HG03280 (cell line): ENCODE results near the gene MRPL24.
A peak's percentile ranks its signal among the peaks of the same experiment; 100 is the strongest.
"Not testable (repeated sequence)": the region's sequence is repeated elsewhere in the genome, so short reads cannot be mapped to it uniquely, and the experiment has no call there.

Experiments used
- ATAC-seq: cut with Tn5 transposase; IDR thresholded peaks from one replicate; pipeline ENCODE4 v1.9.1; 2021; ENCODE audit warnings: mild to moderate bottlenecking, moderate library complexity; ENCODE audit not compliant: unreplicated experiment

The MRPL24 gene

DNA sequence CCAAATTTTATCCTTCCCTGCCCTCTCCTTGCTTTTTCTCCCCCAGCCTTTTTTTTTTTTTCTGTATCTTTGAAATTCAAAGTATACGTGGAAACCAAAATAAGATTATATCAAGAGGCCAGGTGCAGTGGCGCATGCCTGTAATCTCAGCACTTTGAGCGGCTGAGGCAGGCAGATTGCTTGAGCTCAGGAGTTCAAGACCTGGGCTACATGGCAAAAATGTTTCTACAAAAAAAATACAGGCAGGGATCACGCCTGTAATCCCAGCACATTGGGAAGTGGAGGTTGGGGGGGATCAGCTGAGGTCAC lies 19.9 kb upstream of the MRPL24 start:
- ATAC-seq = no peak

DNA sequence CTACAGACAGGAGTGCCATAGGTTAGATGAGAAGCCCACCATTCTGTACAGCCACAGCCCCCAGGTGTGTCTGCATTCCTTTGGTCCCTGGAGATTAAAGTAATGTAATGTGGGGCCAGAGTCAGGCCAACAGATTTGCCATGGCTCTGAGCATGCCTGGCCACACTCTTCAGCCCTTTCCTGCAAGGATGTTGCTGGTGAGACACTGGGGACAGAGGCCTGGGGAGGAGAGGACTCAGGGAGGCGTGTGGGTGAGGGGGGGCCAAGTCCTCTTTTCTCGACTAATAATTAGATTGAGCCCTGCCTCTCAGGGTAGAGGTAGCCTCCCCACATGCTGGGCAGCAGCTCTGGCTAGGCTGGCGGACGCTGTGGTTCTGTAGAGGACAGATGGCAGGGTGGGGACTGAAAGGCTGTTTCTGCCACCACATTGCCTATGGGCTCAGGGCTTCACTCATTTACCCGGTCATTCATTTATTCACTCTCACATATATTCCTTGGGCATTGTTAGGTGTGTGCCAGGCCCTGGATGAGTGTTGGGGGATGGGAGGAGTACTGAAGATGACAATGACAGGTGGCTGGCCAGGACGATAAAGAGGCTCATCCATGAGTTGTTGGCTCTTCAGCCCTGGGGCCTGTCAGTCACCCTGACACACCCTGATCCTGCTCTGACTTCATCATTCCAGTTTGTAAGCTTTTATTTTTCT lies 19.4 kb upstream of the MRPL24 start:
- ATAC-seq = no peak

DNA sequence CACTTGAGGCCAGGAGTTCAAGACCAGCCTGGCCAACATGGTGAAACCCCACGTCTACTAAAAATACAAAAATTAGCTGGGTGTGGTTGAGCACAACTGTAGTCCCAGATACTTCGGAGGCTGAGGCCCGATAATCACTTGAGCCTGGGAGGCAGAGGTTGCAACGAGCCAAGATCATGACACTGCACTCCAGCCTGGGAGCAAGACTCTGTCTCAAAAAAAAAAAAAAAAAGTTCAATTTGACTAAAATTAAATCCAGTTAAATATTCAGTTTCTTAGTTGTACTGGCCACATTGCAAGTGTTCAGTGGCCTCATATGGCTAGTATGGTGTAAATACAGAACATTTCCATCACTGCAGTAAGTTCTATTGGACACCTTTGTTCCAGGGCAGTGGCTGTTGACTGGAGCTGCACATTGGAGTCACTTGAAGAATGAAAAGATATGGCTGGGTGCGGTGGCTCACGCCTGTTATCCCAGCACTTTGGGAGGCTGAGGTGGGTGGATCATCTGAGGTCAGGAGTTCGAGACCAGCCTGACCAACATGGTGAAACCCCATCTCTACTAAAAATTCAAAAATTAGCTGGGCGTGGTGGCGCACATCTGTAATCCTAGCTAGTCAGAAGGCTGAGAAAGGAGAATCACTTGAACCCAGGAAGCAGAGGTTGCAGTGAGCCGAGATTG lies 16.8 kb upstream of the MRPL24 start:
- ATAC-seq = not testable (repeated sequence)

DNA sequence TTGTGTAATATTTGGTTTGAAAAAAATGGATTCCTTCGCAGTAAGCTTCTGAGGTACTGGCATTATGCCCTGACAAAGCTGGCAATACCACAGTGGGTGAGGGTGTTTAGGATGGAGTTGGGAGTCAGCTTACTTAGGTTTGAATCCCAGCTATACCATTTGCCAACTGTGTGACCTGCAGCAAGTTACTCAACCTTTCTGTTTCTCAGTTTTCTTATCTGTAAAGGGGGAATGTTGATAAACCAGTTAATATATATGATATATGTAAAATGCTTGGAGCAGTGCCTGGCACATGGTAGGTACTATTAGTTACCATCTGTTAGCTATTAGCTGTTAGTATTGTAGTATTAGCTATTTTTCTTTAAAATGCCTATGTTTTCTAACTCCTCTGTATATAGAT lies 15.5 kb upstream of the MRPL24 start:
- no peak for ATAC-seq

DNA sequence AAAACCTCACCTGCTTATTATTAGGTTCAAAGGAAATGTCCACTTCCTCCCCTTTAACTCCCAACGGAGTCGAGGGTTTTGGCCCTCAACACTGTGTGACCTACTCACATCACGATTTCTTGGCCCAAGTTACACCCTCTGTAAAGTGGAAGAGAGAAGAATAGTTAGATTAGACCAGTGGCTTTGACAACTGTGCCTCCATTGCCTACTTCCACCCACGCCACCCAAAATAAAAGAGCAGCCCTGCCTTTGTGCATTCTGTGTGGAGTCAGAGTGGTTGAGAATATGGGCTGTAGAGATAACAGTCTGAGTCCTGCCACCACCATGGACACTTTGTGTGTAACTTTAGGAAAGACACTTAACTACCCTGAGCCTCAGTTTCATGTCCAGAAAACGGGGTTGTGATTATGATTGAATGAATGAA lies 14.7 kb upstream of the MRPL24 start:
- ATAC-seq = no peak

DNA sequence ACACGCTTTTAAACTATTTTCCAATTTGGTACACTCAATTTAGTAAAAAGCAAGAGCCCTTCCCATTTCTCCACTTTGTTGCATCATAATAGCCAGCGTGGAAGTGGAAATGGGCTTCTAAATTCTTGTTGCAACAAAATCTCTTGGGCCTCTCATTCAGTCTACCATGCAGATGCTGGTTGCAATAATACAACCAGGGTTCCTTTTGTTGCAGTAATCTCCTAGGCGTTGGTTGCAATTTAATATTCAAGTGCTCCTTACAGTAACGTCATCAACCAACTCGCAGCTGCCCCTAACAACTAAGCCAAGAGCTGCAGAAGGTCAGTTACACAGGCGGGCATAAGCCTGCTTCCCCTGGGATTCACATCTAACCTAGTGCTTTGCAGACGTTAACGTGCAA lies 13.3 kb upstream of the MRPL24 start:
- no peak for ATAC-seq

DNA sequence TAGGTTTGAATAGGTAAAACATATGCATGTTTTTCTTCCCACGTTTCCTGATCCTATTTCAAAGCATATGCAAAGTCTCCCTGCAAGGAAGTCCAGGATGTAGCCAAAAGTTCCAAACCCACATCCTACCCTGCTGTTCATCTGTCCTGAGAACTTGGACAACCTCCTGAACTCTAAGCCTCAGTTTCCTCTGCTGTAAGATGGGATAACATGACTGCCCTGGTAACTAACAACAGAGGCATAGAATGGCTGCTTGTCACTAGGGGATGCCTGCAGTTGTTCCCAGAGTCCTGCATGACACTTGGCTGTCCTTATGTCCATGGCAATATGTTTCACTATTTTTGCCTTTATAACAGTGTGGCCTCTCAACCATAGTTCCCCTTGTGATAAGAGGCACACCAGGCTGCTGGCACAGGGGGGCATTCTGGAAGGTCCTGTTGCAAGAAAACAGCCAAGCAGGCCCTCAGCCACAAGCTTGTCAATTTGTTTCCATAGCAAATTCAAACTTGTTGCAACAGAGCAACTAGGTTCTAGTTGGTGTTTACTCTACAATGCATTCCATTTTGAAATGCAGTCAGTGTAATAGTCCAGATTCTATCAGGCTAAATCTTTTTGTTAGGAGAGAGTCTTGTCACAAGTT lies 12.1 kb upstream of the MRPL24 start:
- no peak for ATAC-seq

DNA sequence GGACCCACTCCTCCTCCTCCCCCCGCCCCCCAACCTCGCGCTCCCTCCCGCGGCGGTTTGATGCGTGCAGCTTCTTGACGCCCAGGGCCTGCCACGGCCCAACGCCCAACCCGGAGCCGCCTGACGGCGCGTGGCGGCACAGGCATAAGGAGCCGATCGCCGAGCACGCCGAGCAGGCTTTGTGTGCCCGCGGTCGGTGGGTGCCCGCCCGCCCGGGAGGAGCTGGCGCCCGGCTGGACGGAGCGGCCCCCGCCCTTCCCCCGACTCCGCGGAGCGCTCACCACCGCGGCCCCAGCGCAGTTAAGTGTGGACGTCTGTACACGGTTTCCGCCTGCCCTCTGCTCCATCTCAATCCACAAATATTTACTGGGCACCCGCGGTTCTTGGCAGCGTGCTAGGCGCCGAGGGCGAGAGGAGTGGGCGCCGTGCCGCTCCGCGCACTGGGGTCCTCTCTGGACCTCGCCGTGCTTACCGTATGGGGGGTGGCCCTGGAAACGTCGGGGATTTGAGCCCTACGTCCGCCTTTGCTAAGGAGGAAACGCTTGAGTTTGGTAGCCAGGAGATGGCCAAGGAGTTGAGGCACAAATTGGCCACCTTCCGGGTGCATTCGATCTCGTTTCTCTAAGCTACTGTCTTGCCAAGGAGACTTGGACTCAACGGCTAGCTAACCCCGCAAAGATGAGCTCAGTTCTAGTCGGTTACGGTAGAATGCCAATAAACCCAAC lies 11.0 kb upstream of the MRPL24 start:
- peak; percentile 63 for ATAC-seq

DNA sequence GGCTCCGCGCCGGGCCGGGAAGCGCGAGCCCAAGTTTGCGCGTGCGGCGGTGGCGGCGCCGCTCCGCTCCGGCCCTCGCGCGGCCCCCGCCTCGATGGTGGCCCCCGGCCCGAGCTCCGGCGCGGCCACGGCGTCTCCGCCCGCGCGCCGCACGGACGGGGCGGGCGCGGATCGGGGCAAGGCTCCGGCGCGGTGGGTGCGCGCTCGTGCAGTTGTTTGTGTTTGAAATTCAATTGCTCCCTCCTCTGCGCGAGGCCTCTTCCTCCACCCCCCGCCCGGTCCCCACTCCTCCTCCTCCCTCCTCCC lies 10.5 kb upstream of the MRPL24 start, which contains the start of gene HDGF:
TSS of gene HDGF (minus strand) at position 225 of the 306 bp plus-strand sequence. CDS start 246 bp downstream, outside the sequence.
- no peak for ATAC-seq

DNA sequence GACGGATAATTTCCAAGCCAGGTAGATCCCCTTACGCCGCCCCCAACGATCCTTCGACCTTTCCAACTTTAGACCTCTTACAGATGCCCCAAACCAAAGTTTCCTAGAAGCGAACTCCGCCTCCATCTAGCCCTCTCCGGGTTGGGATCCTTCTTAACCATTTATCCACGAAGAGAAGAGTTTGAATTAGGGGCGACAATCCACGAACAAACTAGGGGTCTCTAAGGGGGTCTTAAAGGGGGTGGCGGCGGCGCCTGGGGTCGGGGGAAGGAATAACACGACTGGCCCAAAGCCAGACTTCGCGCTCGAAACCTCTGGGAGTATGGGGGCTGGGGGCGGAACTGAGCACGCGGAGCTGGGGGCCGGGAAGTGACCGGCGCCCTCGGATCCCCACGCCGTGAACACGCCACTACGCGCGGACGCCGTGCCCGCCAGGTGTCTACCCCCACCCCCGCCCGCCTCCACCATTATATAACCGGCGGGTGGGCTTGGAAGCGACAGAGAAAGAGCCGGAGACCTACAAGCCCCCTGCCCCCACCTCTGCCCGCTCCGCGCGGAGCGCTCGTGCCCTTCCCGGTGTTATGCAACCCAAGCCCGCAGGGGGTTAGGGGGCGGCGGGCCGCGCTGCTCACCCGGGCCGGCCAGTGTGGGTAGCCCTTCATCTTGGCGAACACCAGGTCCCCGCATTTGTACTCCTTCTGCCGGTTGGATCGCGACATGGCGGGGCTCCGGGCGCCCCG lies 10.0 kb upstream of the MRPL24 start:
- ATAC-seq = peak; percentile 19

DNA sequence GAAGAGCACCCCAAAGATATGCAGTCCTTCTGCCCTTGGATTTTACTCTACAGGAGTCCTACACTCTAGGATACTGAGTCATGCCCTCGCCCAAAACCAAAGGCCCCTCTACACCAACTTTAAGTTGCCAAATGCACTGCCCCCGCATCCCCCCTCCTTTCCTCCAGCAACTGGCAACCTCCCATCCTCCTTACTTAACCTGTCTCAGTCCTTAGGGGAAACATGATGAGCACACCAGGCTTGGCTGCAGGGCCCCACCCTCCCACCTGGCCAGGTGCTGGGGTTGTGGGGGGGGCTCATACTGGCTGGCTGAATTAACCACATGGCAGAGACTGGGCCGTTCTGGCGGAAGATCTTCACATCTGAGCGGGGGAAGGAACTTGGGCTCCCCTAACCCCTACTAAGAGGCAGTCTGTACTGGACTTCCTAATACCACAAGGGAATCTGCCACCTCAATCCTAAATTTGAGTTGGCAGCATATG lies 9.3 kb upstream of the MRPL24 start:
- no peak for ATAC-seq

DNA sequence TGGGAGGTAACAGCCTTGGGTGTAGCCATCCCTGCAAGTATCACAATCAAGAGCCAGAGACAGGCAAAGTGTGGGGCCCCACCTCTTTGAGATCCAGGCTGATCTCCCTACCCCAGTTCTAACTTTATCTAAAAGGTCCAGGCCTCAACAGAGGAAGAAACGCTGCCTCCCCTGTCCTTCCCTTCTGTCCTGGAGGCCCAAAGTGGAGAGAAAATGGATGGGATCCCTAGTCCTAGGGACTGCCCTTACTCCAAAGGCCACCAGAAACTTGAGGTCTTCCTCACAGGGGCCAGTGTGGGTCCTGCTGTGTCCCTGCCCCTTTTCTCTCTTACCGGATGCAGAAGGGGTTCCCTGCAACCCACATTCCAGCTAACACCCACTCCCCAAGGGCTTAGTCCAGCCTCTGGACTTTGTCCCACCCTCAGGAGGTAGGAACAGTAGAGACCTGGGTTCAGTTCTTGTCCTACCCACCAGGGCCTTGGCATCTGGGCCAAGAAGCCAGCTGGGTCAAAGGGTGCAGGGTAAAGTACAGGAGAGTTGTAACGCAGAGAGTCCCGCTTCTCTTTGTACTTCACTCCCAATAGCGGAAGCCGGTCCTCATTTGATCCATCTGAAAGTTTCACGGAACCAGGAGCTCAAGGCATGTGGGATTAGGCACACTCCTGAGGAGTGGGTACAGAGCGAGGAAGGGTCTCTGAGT lies 8.7 kb upstream of the MRPL24 start:
- no peak for ATAC-seq

DNA sequence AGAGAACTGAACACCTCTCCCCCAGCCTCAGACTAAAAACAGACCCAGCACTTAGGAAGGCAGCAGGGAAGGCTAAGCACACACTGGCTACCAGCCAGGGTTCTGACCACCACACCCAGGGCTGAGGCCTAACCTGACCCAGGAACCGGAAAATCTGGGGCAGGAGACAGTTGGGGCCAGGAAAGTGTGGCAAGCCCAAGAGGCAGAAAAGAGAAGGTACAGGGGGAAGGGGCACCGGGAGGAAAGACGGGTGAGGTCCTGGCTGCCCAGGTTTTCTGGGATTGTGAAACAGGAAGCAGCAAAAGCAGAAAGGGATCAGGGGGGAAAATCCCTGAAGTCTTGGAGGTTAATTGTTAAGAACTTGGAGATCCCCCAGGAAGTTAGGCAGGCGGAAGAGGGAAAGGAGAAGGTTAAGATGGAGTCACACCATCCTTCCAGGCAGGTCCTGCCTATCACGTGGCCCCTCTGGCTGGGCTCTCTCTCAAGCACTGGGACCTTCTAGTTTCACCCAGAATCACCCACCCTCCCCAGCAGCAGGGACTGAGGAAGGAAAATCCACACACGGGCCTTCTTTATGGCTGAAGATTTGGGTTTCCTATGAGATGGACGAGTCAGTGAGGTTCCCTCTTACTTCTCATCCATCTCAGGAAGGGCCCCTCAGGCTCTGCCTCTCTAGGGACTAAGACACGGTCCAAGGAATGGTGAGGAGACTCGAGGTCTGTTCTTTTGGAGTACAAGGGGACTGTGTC lies 8.0 kb upstream of the MRPL24 start:
- no peak for ATAC-seq

DNA sequence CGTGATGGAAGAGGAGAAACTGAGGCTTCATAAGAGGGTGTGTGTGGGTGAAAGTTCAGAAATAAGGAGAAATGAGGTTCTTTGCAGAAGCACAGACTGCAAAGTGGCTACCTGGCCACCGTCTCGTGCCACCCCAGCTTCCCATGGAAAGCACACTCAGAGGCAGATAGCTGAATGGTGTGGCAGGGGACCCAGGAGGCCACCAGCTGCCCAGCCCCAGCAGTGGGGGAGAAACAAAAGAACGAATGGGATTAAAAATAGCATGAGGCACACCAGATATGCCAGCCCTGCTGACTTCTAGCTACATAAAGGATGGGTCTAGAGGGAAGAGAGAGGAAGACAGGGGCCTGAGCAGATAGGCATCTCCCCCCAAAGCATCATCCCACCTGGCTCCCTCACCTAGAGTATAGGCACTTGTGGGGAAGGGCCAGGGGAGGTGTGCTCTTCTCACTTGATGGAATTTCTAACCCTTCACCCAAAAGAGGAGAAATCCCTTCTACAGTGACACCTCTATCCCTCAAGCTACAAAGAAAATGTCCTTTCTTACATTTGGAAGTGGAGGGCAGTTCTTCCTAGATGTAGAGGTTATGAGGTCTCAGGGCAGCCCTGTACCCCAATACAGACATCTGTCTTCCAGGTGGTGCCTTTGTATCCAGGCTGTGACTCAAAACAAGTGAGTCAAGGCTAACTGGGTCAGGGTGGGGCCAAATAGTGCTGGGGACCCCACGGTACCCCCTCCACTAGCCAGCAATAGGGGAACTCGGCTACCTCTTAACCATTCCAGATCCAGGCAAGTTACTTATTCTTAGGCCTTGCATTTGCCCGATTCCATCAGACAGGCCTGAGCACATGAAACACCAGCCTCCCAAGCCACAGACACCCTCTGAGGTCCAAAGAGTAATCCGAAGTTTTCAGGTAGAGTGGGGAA lies 7.1 kb upstream of the MRPL24 start:
- no peak for ATAC-seq

DNA sequence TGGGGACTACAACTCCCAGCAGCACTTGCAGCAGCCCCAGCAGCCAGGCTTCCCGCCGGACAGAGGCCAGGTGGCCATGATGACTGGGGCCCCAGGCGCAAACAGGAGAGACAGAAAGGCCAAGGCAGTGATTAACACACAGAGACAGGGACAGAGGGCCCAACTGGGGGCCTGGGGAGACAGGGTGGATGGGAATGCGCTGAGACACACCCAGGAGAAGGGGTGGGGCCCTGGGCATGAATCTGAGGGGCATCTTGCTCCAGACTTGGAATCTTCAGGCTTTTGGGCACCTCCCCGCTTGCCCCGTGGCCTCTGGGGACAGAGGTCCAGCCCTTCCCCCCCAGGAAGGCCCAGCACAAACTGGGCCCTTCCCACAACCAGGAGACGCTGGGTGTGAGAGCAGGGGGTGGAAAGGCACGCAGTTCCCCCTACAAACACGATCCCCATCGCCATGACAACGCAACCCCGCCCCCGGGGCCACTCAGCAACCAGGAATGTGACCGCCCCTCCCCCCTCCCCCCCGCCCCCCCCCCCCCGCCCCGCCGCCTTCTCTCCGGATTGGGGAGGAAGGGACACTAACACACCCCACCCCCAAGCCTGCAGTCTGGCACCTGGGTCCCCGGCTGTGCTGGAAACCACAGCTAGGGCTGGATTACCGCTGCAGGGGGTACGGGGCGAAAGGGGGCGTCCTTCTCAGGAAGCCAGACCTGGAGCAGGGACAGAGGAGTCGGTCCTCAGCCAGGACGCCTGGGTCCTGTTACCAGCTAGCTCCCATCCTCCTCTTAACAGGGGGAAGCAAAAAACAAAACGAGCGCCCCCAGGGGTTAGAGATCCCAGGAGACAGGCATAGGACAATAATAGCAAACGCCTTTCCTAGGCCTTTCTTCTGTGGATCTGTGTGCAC lies 6.1 kb upstream of the MRPL24 start:
- ATAC-seq = no peak

DNA sequence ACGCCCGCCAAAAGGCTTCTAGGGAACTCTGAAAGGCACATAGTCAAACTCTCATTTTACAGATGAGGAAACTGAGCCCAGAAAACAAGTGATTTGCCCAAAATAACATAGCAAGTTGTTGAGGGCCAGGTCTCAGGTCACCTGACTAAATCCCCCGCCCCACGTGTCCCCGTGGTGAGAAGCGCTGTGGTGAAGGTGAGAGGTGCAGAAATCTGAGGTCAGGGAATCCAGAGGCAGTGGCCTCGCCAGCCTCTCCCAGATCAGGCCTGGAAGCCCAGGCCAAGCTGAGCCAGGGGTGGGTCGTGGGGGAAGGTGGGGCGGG lies 5.5 kb upstream of the MRPL24 start:
- no peak for ATAC-seq

DNA sequence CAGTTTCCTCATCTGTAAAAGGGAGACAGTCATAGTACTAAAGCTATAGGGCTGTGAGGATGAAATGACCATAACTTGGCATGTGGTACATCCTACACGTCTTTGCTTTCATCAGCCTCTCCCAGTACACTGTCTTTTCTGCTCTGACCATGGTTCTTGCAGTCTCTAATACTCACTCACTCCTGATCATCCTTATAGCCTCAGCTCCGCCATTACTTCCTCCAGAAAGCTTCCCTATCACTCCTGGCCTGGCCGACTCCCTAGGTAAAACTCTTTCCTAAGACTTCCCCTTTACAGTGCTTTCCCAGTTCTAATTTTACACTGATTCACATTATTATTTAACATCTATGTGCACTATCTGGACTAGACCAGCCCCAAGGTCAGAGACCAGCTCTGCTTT lies 5.0 kb upstream of the MRPL24 start:
- ATAC-seq = no peak
